Stimulated activated CD4-positive, alpha-beta T cell treated with anti-CD3 and anti-CD28 coated beads, Interleukin-15, amount 100 ng/mL, for 48 hours (primary cell): ENCODE results near the gene FANK1.
"Not testable (repeated sequence)": the region's sequence is repeated elsewhere in the genome, so short reads cannot be mapped to it uniquely, and the experiment has no call there.

Experiments used
- DNase-seq, 2 donors: peaks; one replicate each; pipeline ENCODE4 v3.0.0-alpha.2; 2020; ENCODE audit warnings: low read depth in 2 of 2

Gene FANK1

GRCh38 chr10:125928928-125929585, 32.7 kb downstream of the FANK1 start:
- no peak for DNase-seq

- no peak for DNase-seq
These were observed 33.3 kb downstream of the FANK1 start for GRCh38 chr10:125929618-125930017.

GRCh38 chr10:125933693-125934092, 37.3 kb downstream of the FANK1 start:
- DNase-seq, result no peak

- no peak for DNase-seq
These were observed 40.0 kb downstream of the FANK1 start for GRCh38 chr10:125936331-125936730.

- DNase-seq, result no peak
These were observed 44.2 kb downstream of the FANK1 start for GRCh38 chr10:125940515-125940914.

GRCh38 chr10:125951290-125951689, 54.9 kb downstream of the FANK1 start:
- no peak for DNase-seq

- DNase-seq, result no peak
These were observed 57.5 kb downstream of the FANK1 start for GRCh38 chr10:125953778-125954385.

GRCh38 chr10:125955766-125956165, 59.4 kb downstream of the FANK1 start:
- DNase-seq, result no peak

GRCh38 chr10:125961743-125962142, 65.4 kb downstream of the FANK1 start:
- DNase-seq, result no peak

GRCh38 chr10:125962200-125962599, 65.8 kb downstream of the FANK1 start:
- no peak for DNase-seq

- no peak for DNase-seq
These were observed 68.2 kb downstream of the FANK1 start for GRCh38 chr10:125964558-125964957.

- DNase-seq, result no peak
These were observed 71.2 kb downstream of the FANK1 start for GRCh38 chr10:125967533-125967932.

GRCh38 chr10:125970077-125970630, 73.8 kb downstream of the FANK1 start:
- not testable (repeated sequence) for DNase-seq

- DNase-seq, result no peak
These were observed 80.7 kb downstream of the FANK1 start for GRCh38 chr10:125976960-125977605.

- no peak for DNase-seq
These were observed 83.6 kb downstream of the FANK1 start for GRCh38 chr10:125979976-125980375.

- no peak for DNase-seq
These were observed 84.2 kb downstream of the FANK1 start for GRCh38 chr10:125980521-125981035.

GRCh38 chr10:125982260-125982948, 86.0 kb downstream of the FANK1 start:
- DNase-seq, result no peak

GRCh38 chr10:125983161-125983560, 86.8 kb downstream of the FANK1 start:
- no peak for DNase-seq

- DNase-seq, result no peak
These were observed 87.3 kb downstream of the FANK1 start for GRCh38 chr10:125983656-125984055.

- no peak for DNase-seq
These were observed 88.0 kb downstream of the FANK1 start for GRCh38 chr10:125984346-125984745.

GRCh38 chr10:125984865-125985495, 88.6 kb downstream of the FANK1 start:
- DNase-seq, result no peak
